GM12865 (cell line): ENCODE results near the gene PARD6G.

Experiments
- DNase-seq: peaks from one replicate; pipeline ENCODE4 v3.0.0; 2010; ENCODE audit warnings: low read depth
- H3K4me3 ChIP-seq: 2 replicates; pipeline ENCODE4 v1.5.1; 2011; ENCODE audit warnings: mild to moderate bottlenecking, low read depth, low read length, control low read depth
- CTCF ChIP-seq: IDR thresholded peaks from 2 replicates; pipeline ENCODE4 v1.5.1; 2011; ENCODE audit warnings: low read length, control low read depth, low read depth, inconsistent platforms; ENCODE audit not compliant: insufficient read depth; ENCODE audit errors: missing control alignments

The PARD6G gene

DNA sequence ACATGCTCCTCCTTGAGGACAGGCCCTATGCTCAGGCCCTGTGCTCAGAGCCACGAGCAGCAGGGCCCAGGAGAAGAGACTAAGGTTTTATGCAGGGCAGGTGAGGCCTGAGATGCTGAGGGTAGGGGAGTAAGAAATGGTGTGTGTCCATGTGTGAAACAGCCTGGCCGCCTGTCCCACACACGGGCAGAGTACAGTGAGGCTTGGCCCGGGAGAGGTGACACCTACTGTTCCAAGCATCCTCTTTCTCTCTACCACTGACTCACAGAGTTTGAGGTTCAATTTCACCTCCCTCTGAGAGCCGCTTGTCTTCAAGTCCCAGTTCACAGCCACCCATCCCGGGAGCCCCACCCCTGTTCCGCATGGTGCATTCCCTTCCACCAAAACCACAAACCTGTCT is 84.1 kb downstream of the PARD6G start:
- no peak for TF ChIP-seq CTCF
- DNase-seq: no peak
- no peak overlapping the region for H3K4me3 ChIP-seq

- no peak for DNase-seq
- no peak for TF ChIP-seq CTCF
- no peak overlapping the region for H3K4me3 ChIP-seq
These were observed 85.4 kb downstream of the PARD6G start for GRCh38 chr18:80161781-80162417.

- peak; percentile 74 for TF ChIP-seq CTCF
- DNase-seq: peak; percentile 51
- no peak overlapping the region; the same call in 1 of the 2 replicates for H3K4me3 ChIP-seq
These were observed 87.3 kb downstream of the PARD6G start for GRCh38 chr18:80159713-80160636.

DNA sequence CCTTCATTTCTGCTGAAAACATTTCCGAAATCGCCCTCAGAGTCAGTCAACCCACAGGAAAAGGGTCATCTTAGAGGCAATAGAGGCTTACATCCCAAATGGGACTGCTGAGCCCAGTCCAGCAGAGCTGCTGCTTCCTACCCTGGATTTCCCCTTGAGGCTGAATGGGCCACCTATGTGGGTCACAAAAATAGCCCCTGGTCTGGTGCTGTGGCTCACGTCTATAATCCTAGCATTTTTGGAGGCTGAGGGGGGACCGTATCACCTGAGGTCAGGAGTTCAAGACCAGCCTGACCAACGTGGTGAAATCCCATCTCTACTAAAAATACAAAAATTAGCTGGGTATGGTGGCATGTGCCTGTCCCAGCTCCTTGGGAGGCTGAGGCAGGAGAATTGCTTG is 88.9 kb downstream of the PARD6G start:
- no peak for TF ChIP-seq CTCF
- DNase-seq: no peak
- no peak overlapping the region for H3K4me3 ChIP-seq

- peak; percentile 82 for DNase-seq
- peak; percentile 92 for TF ChIP-seq CTCF
- H3K4me3 ChIP-seq: no peak overlapping the region
These were observed 89.5 kb downstream of the PARD6G start for GRCh38 chr18:80157708-80158343.

DNA sequence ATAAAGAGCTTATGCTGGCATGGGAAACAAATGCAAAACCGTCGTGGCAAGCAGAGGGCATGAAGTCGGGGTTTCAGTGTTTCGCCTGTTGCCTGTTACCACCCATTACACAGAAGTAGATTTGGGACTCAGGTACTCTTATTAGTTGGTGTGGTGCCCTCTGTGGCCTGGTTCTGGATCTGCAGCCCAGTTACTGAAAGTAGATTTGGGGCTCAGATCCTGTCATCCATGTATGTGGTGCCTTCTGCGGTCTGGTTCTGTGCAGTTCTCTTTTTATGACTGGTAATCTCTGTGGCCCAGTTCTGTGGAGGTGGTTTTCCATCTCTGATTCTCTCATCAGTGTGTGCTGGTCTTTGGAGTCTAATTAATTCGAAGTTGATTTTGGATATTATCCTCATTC is 93.0 kb downstream of the PARD6G start:
- H3K4me3 ChIP-seq: no peak overlapping the region
- peak; percentile 81 for DNase-seq
- TF ChIP-seq CTCF: peak; percentile 62
